HCEC 1CT (cell line): ENCODE data around the gene NEU2.
"Not testable (repeated sequence)": the region's sequence is repeated elsewhere in the genome, so short reads cannot be mapped to it uniquely, and the experiment has no call there.

Experiments
- DNase-seq: peaks from one replicate; pipeline ENCODE4 v3.0.0-alpha.2; 2017

The NEU2 gene

GRCh38 chr2:233010569-233011267, 21.8 kb upstream of the NEU2 start:
- DNase-seq = no peak

- no peak for DNase-seq
These were observed 21.2 kb upstream of the NEU2 start for GRCh38 chr2:233011268-233011650.

DNA sequence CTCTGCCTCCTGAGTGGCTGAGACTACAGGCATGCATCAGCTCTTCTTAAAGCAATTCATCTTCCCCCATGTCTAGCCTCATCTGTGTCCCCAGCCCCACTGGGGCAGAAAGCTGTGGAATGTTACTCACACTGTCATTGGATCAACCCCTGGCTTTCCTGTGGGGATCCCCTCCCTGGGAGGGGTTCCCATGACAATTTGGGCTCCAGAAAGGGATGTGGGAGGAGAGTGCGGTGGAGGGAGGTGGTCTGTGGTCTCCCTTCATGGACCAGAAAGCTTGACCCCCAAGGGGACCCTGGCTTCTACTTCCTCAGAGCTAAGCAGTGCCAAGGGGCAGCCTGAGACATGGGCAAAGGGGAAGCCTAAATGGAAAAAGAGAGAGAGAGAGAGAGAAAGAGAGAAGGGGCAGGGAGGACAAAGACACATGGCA, 20.8 kb upstream of the NEU2 start:
- DNase-seq = no peak

DNA sequence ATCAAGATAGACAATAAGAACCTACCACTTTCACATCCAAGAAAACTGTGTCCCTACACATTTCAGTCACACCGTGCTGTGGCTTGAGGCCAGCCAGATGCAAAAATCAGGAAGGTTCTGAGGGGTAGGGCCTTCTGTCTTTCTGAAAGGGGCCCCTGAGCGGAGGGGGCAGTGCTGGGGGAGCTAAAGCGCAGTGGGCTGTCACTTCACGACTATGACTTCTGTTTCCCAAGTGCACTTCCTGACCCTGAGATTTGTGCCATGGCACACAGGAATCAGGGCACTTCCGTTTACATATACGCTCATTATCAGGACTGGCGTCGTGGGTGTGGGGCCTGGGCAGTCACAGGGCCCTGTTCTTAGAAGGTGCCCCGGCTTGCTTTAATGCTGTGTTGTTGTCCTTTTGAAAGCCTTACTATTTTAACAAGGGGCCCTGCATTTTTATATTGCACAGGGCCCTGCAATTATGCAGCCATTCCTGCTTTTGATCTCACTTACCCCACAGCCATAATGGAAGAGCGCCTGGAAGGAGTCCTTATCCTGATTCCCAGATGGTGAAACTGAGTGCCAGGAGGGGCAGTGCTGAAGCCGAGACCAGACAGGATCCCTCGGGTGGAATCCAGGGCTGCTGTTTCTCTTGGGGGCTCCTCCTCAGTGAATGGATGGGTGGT, 20.0 kb upstream of the NEU2 start:
- DNase-seq = no peak

DNA sequence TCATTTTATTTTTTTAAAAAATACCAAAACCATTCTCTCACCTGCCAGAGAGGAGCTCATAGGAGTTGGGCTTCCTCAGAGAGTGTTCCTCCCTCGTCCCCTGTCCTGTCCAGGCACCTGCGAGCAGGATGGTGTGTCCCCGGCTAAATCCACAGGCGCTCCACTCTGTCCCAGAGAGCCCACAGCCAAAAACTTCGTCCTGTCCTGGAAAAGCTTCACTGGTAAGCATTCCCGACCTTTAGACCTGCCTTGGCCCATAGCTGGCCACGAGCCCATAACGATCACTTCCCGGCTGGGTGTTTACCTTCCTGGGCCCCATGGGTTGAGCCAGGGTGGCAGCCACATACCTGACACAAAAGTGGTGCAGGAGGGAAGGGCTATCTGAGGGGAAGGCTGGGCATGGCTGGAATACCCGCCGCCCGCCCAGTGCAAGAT, 19.4 kb upstream of the NEU2 start, which contains the start of gene NGEF:
TSS of gene NGEF (minus strand) at position 230 of the 435 bp plus-strand sequence. CDS start 38,366 bp downstream, outside the sequence.
- DNase-seq = no peak

DNA sequence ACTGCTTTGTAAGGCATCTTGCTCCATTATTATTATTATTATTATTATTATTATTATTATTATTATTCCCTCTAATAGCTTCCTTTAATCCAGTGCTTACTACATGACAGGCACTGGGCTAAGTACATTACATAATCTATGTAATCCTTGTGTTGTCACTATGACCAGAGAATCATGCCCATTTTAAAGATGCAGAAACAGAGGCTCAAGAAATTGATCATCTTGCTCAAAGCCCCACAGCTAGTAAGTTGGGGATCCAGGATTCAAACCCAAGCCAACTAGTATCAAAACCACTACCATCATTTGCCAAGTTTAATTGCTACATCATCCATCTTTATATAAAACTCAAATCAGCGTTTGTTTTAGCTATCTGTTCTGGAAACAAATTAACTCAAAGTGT, 18.8 kb upstream of the NEU2 start:
- DNase-seq = no peak

DNA sequence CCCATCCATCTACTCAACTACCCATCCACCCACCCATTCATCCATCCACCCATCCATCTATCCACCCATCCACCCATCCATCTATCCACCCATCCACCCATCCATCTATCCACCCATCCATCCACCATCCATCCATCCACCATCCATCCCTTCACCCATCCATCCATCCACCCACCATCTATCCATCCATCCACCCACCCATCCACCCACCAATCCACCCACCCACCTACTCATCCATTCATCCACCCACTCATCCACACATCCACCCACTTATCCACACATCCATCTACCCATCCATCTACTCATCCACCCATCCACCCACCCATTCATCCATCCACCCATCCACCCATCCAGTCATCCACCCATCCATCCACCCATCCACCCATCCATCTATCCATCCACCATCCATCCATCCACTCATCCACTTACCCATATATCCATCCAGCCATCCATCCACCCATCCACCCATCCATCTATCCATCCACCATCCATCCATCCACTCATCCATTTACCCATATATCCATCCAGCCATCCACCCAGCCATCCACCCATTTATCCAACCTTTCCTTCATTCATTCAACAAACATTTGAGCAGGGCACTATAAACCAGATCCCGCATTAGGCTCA, 17.3 kb upstream of the NEU2 start:
- DNase-seq = no peak

DNA sequence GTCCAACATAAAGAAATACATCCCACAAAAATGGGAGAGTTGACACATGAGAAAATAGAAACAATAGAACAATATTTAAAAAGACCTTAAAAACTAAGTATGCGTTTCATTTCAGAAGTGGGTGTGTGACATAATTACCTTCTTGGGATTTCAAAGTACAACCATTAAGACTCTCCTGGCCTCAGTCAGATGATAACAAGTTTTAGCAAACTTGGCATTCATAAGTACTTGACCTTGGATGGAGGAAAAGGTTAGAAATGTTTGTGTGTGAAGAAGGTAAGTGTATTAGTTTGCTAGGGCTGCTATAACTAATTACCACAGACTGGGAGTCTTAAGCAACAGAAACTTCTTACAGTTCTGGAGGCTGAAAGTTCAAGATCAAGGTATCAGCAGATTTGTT, 14.5 kb upstream of the NEU2 start:
- no peak for DNase-seq

- DNase-seq = not testable (repeated sequence)
These were observed 12.9 kb upstream of the NEU2 start for GRCh38 chr2:233019610-233020009.

- no peak for DNase-seq
These were observed 12.0 kb upstream of the NEU2 start for GRCh38 chr2:233020454-233020853.

GRCh38 chr2:233021771-233022170, 10.7 kb upstream of the NEU2 start:
- peak; percentile 17 for DNase-seq

GRCh38 chr2:233022561-233022960, 9.9 kb upstream of the NEU2 start:
- no peak for DNase-seq

GRCh38 chr2:233023007-233023760, 9.3 kb upstream of the NEU2 start:
- DNase-seq = no peak

- no peak for DNase-seq
These were observed 8.6 kb upstream of the NEU2 start for GRCh38 chr2:233023761-233024410.

DNA sequence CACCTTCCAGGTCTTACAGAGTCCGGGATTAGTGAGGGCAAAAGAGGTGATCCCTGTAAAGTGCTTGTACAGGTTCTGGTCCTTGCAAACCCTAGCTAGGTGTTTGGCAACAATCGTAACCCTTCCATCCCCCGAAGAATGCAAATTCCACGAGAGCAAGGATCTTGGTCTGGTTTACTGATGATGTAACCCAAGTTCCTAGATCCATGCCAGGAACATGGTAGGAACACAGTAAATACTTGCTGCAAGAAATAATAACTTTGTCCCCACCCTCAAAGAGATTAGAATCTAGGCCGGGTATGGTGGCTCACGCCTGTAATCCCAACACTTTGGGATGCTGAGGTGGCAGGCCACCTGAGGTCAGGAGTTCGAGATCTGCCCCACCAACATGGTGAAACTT, 6.8 kb upstream of the NEU2 start:
- DNase-seq = no peak

GRCh38 chr2:233026198-233026813, 6.2 kb upstream of the NEU2 start:
- peak; percentile 54 for DNase-seq

- DNase-seq = peak; percentile 46
These were observed 3.2 kb upstream of the NEU2 start for GRCh38 chr2:233029321-233029720.

DNA sequence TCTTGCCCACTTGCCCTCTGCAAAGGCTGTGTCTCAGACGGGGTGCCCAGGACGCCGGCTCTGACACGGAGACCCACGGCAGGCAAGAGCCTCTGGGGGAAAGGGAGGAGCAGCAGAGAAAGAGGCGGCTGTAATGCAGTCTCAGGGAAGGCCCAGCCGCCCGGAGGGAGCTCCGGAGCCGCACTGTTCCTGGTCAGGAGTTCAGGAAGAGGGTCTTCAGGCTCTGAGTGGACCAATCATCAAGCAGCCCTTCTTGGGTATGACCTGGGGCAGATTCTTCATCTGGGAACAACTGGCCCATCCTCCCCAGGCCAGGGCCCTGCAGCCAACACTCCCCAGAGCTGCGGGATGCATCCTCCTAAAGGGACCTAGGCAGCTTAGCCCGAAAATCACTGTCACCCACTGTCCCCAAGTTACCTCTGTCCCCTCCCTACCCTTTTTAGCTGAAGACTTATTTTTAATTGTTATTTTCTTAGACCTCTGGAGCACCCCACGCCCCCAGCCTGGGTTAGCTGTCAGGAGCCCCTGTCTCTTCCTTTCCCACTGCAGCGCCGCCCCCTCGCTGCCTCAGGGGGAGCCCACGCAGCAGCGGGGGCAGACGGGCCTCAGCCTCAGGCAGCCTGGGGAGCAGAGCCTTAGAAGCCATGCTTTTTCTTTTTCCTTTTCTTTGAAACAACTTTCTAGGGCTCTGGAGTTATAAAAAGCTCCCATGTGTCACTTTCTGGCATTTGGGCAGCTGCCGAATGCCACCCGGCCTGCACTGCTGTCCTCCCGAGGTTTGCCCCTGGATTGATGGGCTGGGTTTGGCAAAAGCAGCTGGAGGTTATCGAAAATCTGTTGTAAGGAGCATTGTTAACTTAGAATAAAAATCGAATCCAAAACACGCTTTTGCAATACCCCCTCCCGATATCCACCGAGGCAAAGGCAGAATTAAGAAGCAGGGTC, 644 bp upstream of the NEU2 start:
- no peak for DNase-seq

DNA sequence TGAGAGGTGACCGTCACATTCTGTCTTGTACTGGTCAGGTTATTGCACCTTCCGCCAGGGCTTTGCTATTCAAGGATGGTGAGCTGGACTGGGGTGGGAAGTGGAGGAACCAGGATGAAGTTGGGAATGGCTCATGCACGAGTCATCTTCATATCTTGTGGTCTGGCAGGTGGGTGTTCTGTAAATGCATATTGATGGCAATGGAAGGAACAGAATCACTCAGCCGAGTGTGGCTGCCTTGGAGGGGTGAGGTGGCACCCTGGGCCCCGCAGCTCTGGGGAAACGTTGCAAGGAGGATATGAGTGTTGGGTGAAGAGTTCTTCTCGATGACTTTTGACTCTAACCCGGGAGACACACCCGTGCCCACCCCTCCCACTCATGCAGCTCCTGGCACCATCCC, 1.2 kb downstream of the NEU2 start:
- DNase-seq = peak; percentile 51

- DNase-seq = no peak
These were observed 1.8 kb downstream of the NEU2 start for GRCh38 chr2:233034091-233034882.
